ENCODE results near the gene KLF6. TPM values are rescaled to one million over a fixed set of nuclear protein-coding genes. Genes with fewer than 3 reads are reported as not detected.

The KLF6 gene
- total RNA-seq, 1 donor from 2014 or later: 330 TPM

GRCh38 chr10:3780771-3781467 is 4.1 kb downstream of the KLF6 start:
- H3K4me3 Mint-ChIP-seq (ENCODE audit: unreplicated experiment): peak overlapping the region; percentile 94
- no peaks in the 10 kb centered on the region for H3K9me3 Mint-ChIP-seq (ENCODE audit: low read depth)
- DNase-seq (ENCODE audit: low spot score): no peak
- peaks cover 82% of the 10 kb centered on the region for H3K36me3 Mint-ChIP-seq (ENCODE audit: low read depth)
- H3K27me3 Mint-ChIP-seq (ENCODE audit: low read depth): no peaks in the 10 kb centered on the region
- H3K4me1 Mint-ChIP-seq (ENCODE audit: low read depth): peaks cover 61% of the 10 kb centered on the region
- TF ChIP-seq CTCF (IDR thresholded peaks at IDR 0.05): no peak
- peak overlapping the region; percentile 99 for H3K27ac Mint-ChIP-seq (ENCODE audit: unreplicated experiment)

GRCh38 chr10:3780021-3780770 is 4.8 kb downstream of the KLF6 start:
- H3K9me3 Mint-ChIP-seq (ENCODE audit: low read depth): no peaks in the 10 kb centered on the region
- H3K4me1 Mint-ChIP-seq (ENCODE audit: low read depth): peaks cover 68% of the 10 kb centered on the region
- peak overlapping the region; percentile 99 for H3K27ac Mint-ChIP-seq (ENCODE audit: unreplicated experiment)
- peaks cover 85% of the 10 kb centered on the region for H3K36me3 Mint-ChIP-seq (ENCODE audit: low read depth)
- H3K27me3 Mint-ChIP-seq (ENCODE audit: low read depth): no peaks in the 10 kb centered on the region
- DNase-seq (ENCODE audit: low spot score): no peak
- no peak for TF ChIP-seq CTCF (IDR thresholded peaks at IDR 0.05)
- peak overlapping the region; percentile 94 for H3K4me3 Mint-ChIP-seq (ENCODE audit: unreplicated experiment)

- H3K27me3 Mint-ChIP-seq (ENCODE audit: low read depth): no peaks in the 10 kb centered on the region
- peak overlapping the region; percentile 99 for H3K27ac Mint-ChIP-seq (ENCODE audit: unreplicated experiment)
- H3K36me3 Mint-ChIP-seq (ENCODE audit: low read depth): peaks cover 83% of the 10 kb centered on the region
- DNase-seq (ENCODE audit: low spot score): no peak
- H3K9me3 Mint-ChIP-seq (ENCODE audit: low read depth): no peaks in the 10 kb centered on the region
- TF ChIP-seq CTCF (IDR thresholded peaks at IDR 0.05): no peak
- peaks cover 77% of the 10 kb centered on the region for H3K4me1 Mint-ChIP-seq (ENCODE audit: low read depth)
- H3K4me3 Mint-ChIP-seq (ENCODE audit: unreplicated experiment): peak overlapping the region; percentile 94
Measured at GRCh38 chr10:3779158-3779741, 5.8 kb downstream of the KLF6 start.

- Mint-ChIP-seq H3K27ac (ENCODE audit: unreplicated experiment) (peak overlapping the region; percentile 99), H3K27me3 (ENCODE audit: low read depth) (no peaks in the 10 kb centered on the region), H3K9me3 (ENCODE audit: low read depth) (no peaks in the 10 kb centered on the region), H3K4me1 (ENCODE audit: low read depth) (peaks cover 83% of the 10 kb centered on the region), H3K4me3 (ENCODE audit: unreplicated experiment) (peak overlapping the region; percentile 94), H3K36me3 (ENCODE audit: low read depth) (peaks cover 77% of the 10 kb centered on the region)
- no peak for TF ChIP-seq CTCF (IDR thresholded peaks at IDR 0.05)
- no peak for DNase-seq (ENCODE audit: low spot score)
Measured at GRCh38 chr10:3778692-3779157, 6.3 kb downstream of the KLF6 start.

- TF ChIP-seq CTCF (IDR thresholded peaks at IDR 0.05): peak; percentile 33
- Mint-ChIP-seq H3K27ac (ENCODE audit: unreplicated experiment) (peak overlapping the region; percentile 99), H3K27me3 (ENCODE audit: low read depth) (no peaks in the 10 kb centered on the region), H3K4me3 (ENCODE audit: unreplicated experiment) (peak overlapping the region; percentile 94), H3K9me3 (ENCODE audit: low read depth) (no peaks in the 10 kb centered on the region), H3K4me1 (ENCODE audit: low read depth) (peaks cover 83% of the 10 kb centered on the region), H3K36me3 (ENCODE audit: low read depth) (peaks cover 72% of the 10 kb centered on the region)
- DNase-seq (ENCODE audit: low spot score): no peak
Measured at GRCh38 chr10:3777981-3778691, 6.9 kb downstream of the KLF6 start.
